ENCODE measurements around the gene AKR1A1.
"Not testable (repeated sequence)": the region's sequence is repeated elsewhere in the genome, so short reads cannot be mapped to it uniquely, and the experiment has no call there.

AKR1A1 gene

DNA sequence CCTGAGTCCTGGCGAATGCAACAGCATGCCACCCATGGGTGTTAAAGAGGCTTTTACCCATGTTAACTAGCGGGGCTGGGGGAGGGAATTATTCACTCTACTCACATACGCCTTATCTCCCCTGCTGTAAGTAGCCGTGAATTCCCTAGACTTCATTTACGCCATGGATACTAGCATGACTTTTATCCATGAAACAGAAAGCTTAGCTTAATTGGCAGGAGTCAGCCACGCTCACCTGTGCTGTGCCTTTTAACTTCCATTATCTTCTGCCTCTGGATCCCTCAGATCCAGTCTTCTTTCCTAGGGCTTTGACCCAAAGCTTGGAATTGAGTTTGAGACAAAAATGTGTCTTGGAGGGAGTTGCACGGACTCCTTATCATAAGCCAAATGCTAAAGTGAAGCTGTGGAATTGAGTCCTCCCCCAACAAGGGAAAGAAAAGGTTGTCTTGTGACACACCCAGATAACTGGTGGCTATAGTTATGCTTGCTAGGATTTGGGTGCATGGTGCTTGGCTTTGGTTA lies 23.5 kb downstream of the AKR1A1 start:
- H3K4me1 Mint-ChIP-seq (ENCODE audit: low read depth): no peaks in the 10 kb centered on the region
- H3K36me3 Mint-ChIP-seq: peaks cover 2% of the 10 kb centered on the region
- no peak overlapping the region for H3K4me3 Mint-ChIP-seq
- H3K27ac Mint-ChIP-seq: no peak overlapping the region
- no peaks in the 10 kb centered on the region for H3K9me3 Mint-ChIP-seq (ENCODE audit: low read depth)
- H3K27me3 Mint-ChIP-seq: no peaks in the 10 kb centered on the region

DNA sequence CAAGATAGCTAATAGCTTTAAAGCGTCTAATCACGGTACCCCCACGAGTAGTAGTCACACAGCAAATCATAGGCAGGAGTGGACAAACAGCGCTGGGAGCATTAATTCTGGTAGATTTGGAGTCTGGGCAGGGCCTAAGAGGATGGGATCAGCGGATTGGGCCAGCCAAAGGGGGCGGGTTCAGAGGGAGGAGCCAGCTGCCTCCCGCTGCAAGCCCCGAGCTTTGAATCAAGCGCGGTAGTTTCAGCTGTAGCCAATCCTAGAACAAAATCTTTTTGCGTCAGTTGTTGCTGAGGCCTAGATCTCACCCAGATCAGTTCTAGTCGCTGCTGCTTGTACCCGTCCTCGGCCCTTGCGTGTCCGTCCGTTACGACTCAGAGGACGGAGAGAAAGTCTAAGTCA lies 32.6 kb downstream of the AKR1A1 start:
- H3K27ac Mint-ChIP-seq: peak overlapping the region; percentile 99
- peak overlapping the region; percentile 99 for H3K4me3 Mint-ChIP-seq
- no peaks in the 10 kb centered on the region for H3K36me3 Mint-ChIP-seq
- no peaks in the 10 kb centered on the region for H3K27me3 Mint-ChIP-seq
- H3K9me3 Mint-ChIP-seq (ENCODE audit: low read depth): no peaks in the 10 kb centered on the region
- H3K4me1 Mint-ChIP-seq (ENCODE audit: low read depth): peaks cover 25% of the 10 kb centered on the region

DNA sequence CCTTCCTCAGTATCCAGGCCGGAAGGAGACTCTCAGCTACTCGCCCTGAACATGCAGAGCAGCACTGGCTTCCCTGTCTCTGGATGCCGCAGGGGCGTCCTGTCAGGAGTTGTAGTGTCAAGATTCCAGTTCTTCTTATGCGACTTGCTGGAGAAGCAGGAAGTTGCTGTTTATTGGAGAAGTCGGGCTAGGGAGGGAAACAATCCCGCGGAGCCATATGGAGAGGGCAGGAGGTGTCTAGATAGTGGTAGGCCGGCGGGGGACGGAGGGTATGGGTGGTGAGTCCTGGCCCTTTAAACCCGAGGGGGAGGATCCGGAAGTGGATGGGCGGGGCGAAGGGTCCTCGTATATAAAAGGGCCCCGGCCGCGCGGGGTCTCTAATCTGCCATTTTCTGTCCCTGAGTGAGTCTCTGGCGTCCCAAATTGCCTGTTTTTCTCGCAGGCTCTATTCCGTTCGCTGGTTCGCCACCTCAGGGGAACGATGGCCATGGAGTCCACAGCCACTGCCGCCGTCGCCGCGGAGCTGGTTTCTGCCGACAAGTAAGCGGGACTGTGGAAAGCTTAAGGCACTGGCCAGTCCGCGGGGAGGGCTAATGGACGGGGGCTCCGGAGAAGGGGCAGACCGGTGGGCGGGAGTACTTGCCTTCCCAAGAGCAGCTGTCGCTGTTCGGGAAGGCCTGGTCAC lies 33.2 kb downstream of the AKR1A1 start, which contains the start of gene NASP:
TSS of gene NASP (plus strand) at position 376 of the 685 bp plus-strand sequence. CDS start at position 482, 106 bp downstream.
- Mint-ChIP-seq H3K27me3 (no peaks in the 10 kb centered on the region), H3K27ac (peak within 1 kb of the TSS; percentile 99)

DNA sequence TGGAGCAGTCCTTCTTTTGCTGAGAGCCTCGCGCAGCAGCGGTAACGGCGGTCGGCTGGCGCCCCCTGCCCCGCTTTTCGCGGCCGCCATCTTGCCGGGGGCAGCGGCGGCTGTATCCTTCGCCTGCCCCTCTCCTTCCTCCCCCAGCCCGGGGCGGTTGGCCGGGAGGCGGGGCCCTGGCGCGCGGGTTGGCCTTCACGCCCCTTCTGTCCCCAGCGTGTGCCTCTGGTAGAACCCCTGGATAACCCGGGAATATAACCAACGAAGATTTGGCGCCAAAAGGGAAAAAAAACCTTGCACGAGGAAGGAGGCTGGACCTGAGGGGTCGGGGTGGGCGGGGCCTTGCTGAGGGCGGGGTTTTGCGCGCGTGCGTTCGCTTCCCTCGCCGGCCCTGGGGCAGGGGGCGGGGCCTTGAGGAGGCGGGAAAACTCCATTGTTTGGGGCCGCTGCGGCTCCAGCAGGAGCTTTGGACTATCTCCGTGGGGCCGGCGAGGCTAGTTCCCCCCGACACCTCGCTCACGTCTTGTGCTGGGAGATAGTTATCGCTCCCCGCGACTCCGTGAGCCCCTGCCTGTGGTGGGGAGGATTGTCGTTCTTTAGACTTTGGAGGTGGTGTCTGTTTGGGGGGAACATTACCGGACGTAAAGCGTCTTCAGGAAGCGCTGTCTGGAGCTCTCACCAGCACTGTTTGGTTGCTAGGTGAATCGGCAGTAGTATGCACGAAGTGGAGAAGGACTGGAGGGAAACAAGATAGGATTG lies 33.9 kb downstream of the AKR1A1 start:
- no peaks in the 10 kb centered on the region for H3K27me3 Mint-ChIP-seq
- peaks cover 32% of the 10 kb centered on the region for H3K4me1 Mint-ChIP-seq (ENCODE audit: low read depth)
- H3K27ac Mint-ChIP-seq: peak overlapping the region; percentile 99
- H3K36me3 Mint-ChIP-seq: no peaks in the 10 kb centered on the region
- peak overlapping the region; percentile 99 for H3K4me3 Mint-ChIP-seq
- no peaks in the 10 kb centered on the region for H3K9me3 Mint-ChIP-seq (ENCODE audit: low read depth)

More for the DNA sequence above, 33.2 kb downstream of the AKR1A1 start, which contains the start of gene NASP:
- Mint-ChIP-seq H3K9me3 (ENCODE audit: low read depth) (no peaks in the 10 kb centered on the region), H3K36me3 (no peaks in the 10 kb centered on the region), H3K4me1 (ENCODE audit: low read depth) (peaks cover 25% of the 10 kb centered on the region), H3K4me3 (peak within 1 kb of the TSS; percentile 99)

DNA sequence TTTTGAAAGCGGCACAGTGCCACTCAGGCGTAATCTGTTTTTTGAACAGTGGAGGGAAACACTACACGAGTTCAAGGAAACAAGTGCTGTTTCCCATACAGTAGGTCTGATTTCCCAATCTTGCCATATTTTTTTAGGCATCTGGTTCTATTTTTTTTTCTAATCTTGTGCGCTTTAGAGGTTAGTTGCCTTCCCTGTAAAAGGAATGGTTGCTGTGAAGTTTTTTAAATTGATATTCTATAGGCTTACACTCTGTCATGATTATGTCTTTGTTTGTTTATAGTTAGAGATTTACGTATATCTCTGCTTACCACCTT lies 34.4 kb downstream of the AKR1A1 start:
- H3K9me3 Mint-ChIP-seq (ENCODE audit: low read depth): no peaks in the 10 kb centered on the region
- H3K36me3 Mint-ChIP-seq: no peaks in the 10 kb centered on the region

DNA sequence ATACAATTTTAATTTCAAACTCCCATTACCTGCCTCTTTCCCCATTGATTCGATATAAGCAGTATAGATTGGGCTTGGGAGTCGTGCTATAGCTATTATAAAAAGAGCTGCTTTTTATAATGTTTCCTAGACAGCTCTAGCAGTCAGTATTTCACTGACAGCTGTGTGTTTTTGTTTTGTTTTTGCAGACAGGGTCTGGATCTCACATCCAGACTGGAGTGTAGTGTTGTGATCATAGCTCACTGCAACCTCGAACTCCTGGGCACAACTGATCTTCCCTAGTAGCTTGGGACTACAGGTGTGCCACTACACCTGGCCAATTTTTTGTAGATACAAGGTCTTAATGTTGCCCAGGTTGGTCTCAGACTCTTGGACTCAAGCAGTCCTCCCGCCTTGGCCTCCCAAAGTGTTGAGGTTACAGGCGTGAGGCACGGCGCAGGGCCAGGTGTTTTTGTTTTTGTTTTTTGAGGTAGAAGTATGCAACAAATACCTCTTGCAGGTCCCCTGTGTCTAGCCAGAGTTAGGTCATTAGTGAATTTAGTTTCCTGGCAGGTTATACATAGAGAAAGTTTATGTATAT lies 35.0 kb downstream of the AKR1A1 start:
- Mint-ChIP-seq H3K4me1 (ENCODE audit: low read depth) (peaks cover 36% of the 10 kb centered on the region), H3K36me3 (no peaks in the 10 kb centered on the region), H3K9me3 (ENCODE audit: low read depth) (no peaks in the 10 kb centered on the region), H3K27me3 (no peaks in the 10 kb centered on the region), H3K27ac (peak overlapping the region; percentile 99), H3K4me3 (peak overlapping the region; percentile 99)

More for the DNA sequence above, 34.4 kb downstream of the AKR1A1 start:
- Mint-ChIP-seq H3K4me3 (peak overlapping the region; percentile 99), H3K27me3 (no peaks in the 10 kb centered on the region), H3K4me1 (ENCODE audit: low read depth) (peaks cover 35% of the 10 kb centered on the region), H3K27ac (peak overlapping the region; percentile 99)

DNA sequence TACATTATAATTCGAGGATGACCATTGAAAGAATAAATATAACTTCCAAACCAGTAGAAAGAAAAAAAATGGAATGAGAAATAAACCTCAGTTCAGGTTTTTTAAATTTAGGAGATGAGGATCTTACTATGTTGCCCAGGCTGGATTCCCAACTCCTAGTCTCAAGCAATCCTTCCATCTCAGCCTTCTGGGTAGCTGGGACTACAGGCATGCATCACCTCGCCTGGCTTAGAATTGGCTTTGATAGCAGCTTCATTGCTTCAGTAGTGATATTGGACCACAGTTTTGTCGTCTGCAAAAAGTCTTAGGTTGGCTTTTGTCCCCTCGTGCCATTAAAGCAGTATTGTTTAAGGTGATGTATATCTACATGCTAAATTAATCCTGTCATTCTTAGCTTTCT lies 36.1 kb downstream of the AKR1A1 start:
- H3K27ac Mint-ChIP-seq: peak overlapping the region; percentile 89
- peak overlapping the region; percentile 99 for H3K4me3 Mint-ChIP-seq
- H3K9me3 Mint-ChIP-seq (ENCODE audit: low read depth): no peaks in the 10 kb centered on the region
- no peaks in the 10 kb centered on the region for H3K27me3 Mint-ChIP-seq
- peaks cover 45% of the 10 kb centered on the region for H3K4me1 Mint-ChIP-seq (ENCODE audit: low read depth)
- no peaks in the 10 kb centered on the region for H3K36me3 Mint-ChIP-seq

DNA sequence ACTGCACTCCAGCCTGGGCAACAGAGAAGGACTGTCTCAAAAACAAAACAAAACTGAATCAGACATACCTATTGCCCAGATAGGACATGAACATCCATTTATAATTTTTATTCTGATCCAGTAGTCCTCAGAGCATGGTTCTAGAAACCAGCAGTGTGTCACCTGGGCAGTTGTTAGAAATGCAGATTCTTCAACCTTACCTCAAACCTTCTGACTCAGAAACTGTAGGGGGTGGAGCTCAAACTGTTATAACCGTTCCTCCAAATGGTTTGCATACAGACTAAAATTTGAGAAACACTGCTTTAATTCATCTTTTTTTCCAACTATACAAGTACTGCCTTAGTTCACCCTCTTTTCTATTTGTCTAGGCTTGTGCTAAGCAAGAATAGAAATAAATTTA lies 39.2 kb downstream of the AKR1A1 start:
- no peaks in the 10 kb centered on the region for H3K9me3 Mint-ChIP-seq (ENCODE audit: low read depth)
- H3K27ac Mint-ChIP-seq: no peak overlapping the region
- peaks cover 6% of the 10 kb centered on the region for H3K36me3 Mint-ChIP-seq
- no peaks in the 10 kb centered on the region for H3K27me3 Mint-ChIP-seq
- no peak overlapping the region for H3K4me3 Mint-ChIP-seq
- peaks cover 43% of the 10 kb centered on the region for H3K4me1 Mint-ChIP-seq (ENCODE audit: low read depth)

DNA sequence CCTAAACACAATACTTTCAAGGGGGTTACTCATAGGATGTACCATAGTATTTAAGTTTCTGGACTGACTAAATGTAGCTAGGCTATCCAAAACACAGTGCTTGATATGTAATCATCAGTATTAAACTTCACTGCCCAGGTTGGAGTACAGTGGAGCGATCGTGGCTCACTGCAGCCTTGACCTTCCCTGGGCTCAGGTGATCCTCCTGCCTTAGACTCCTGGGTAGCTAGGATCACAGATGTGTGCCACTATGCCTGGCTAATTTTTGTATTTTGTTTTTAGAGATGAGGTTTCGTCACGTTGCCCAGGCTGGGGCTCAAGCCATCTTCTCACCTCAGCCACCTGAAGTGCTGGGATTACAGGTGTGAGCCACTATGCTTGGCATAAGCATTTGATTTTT lies 43.8 kb downstream of the AKR1A1 start:
- no peaks in the 10 kb centered on the region for H3K9me3 Mint-ChIP-seq (ENCODE audit: low read depth)
- no peak overlapping the region for H3K27ac Mint-ChIP-seq
- no peaks in the 10 kb centered on the region for H3K27me3 Mint-ChIP-seq
- no peak overlapping the region for H3K4me3 Mint-ChIP-seq
- peaks cover 43% of the 10 kb centered on the region for H3K4me1 Mint-ChIP-seq (ENCODE audit: low read depth)
- H3K36me3 Mint-ChIP-seq: peaks cover 12% of the 10 kb centered on the region

DNA sequence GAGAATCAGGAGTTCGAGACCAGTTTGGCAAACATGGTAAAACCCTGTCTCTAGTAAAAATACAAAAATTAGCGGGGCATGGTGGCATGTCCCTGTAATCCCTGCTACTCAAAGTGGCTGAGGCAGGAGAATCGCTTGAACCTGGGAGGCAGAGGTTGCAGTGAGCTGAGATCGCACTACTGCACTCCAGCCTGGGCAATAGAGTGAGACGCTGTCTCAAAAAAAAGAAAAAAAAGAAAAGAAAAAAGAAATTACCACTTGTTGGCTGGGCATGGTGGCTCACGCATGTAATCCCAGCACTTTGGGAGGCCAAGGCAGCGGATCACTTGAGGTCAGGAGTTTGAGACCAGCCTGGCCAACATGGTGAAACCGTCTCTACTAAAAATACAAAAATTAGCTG lies 46.1 kb downstream of the AKR1A1 start:
- Mint-ChIP-seq H3K4me1 (ENCODE audit: low read depth) (peaks cover 49% of the 10 kb centered on the region), H3K36me3 (peaks cover 12% of the 10 kb centered on the region)
- not testable (repeated sequence) for H3K27me3 Mint-ChIP-seq; H3K9me3 Mint-ChIP-seq (ENCODE audit: low read depth); H3K27ac Mint-ChIP-seq; H3K4me3 Mint-ChIP-seq

DNA sequence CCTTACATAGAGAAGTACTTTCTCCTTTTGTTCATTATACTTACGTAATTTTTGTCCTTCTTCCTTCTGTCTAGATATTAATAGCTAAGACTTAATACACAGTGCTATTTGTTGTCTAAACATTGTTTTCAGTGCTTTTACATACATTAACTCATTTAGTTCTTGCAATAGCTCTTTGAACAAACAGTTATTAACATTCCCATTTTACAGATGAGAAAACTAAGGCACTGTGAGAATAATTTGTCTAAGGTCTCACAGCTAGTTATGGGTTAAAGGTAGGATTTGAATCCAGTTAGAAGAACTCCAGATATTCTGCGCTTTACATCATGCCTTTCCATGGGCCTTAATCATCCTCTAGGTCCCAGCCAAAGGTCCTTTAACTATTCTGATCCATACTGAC lies 53.6 kb downstream of the AKR1A1 start:
- Mint-ChIP-seq H3K36me3 (peaks cover 16% of the 10 kb centered on the region), H3K4me3 (no peak overlapping the region), H3K9me3 (ENCODE audit: low read depth) (no peaks in the 10 kb centered on the region), H3K27me3 (no peaks in the 10 kb centered on the region), H3K27ac (no peak overlapping the region), H3K4me1 (ENCODE audit: low read depth) (peaks cover 49% of the 10 kb centered on the region)

DNA sequence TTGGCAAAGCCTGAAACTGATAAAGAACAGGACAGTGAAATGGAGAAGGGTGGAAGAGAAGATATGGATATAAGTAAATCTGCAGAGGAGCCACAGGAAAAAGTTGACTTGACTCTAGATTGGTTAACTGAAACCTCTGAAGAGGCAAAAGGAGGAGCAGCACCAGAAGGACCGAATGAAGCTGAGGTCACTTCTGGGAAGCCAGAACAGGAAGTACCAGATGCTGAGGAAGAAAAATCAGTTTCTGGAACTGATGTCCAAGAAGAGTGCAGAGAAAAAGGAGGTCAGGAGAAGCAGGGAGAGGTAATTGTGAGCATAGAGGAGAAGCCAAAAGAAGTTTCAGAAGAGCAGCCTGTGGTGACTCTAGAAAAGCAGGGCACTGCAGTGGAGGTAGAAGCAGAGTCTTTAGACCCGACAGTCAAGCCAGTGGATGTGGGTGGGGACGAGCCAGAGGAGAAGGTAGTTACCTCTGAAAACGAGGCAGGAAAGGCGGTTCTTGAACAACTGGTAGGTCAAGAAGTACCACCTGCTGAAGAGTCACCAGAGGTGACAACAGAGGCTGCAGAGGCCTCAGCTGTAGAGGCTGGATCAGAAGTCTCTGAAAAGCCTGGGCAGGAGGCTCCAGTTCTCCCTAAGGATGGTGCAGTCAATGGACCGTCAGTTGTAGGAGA lies 56.9 kb downstream of the AKR1A1 start:
- peaks cover 26% of the 10 kb centered on the region for H3K4me1 Mint-ChIP-seq (ENCODE audit: low read depth)
- no peaks in the 10 kb centered on the region for H3K27me3 Mint-ChIP-seq
- H3K4me3 Mint-ChIP-seq: no peak overlapping the region
- H3K36me3 Mint-ChIP-seq: peaks cover 17% of the 10 kb centered on the region
- H3K9me3 Mint-ChIP-seq (ENCODE audit: low read depth): no peaks in the 10 kb centered on the region
- peak overlapping the region; percentile 64 for H3K27ac Mint-ChIP-seq

DNA sequence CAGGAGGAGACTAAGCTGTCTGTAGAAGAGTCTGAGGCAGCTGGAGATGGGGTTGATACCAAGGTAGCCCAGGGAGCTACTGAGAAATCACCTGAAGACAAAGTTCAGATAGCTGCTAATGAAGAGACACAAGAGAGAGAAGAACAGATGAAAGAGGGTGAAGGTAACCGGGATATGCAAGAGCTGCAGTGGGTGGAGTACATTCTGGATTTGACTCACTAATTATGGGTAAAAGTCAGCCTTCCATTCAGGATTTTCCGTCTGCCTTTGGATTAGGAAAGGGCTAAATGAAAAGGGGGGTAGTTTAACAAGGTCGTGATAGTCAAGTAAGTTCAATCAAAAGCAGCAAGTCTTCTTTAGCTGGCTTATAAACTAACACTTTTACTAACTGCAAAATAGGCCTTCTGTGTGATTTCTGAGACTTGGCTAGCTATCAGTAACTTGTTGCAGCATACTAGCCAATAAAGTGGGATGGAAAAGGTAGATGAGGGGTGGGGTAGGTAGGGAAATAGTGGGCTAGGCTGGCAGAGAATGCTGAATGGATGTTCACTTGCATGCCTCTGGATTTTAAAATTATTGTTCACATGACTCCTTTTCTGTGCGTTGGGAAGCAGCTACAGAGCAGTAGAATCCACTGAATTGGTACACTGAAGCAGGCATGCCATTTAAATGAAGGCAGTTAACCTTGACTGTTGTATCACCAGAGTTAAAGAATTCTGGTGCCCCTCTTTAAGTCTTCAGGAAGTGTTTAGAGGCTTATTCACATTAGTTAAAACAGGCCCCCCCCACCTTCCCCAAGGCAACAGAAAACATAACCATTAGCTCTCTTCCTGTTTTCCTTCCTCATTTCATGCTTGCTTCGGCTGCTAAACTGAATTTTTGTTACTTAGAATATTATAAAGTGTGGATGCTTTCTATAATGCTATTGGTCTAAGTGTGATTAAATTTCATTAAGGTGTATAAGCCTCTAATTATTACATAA lies 57.8 kb downstream of the AKR1A1 start:
- H3K27ac Mint-ChIP-seq: peak overlapping the region; percentile 64
- H3K4me3 Mint-ChIP-seq: no peak overlapping the region
- no peaks in the 10 kb centered on the region for H3K9me3 Mint-ChIP-seq (ENCODE audit: low read depth)
- no peaks in the 10 kb centered on the region for H3K27me3 Mint-ChIP-seq
- H3K4me1 Mint-ChIP-seq (ENCODE audit: low read depth): peaks cover 26% of the 10 kb centered on the region
- H3K36me3 Mint-ChIP-seq: peaks cover 19% of the 10 kb centered on the region
